PC-3 (cell line): Measurements from ENCODE around the gene ANKS1B.

Experiments
- EZH2 ChIP-seq: fragments of 300-600 bp; sonication (generic); IDR thresholded peaks from one replicate; pipeline ENCODE4 v1.6.1; 2017; ENCODE audit warnings: antibody characterized with exemption, mild to moderate bottlenecking, low read length; ENCODE audit not compliant: unreplicated experiment
- TF ChIP-seq, protein P1 (sequence below): fragments of 300-600 bp; sonication (generic); conservative IDR thresholded peaks from 2 replicates; pipeline ENCODE4 v1.5.1; 2017; ENCODE audit warnings: antibody characterized with exemption, low read depth, mild to moderate bottlenecking, low read length

DNA sequence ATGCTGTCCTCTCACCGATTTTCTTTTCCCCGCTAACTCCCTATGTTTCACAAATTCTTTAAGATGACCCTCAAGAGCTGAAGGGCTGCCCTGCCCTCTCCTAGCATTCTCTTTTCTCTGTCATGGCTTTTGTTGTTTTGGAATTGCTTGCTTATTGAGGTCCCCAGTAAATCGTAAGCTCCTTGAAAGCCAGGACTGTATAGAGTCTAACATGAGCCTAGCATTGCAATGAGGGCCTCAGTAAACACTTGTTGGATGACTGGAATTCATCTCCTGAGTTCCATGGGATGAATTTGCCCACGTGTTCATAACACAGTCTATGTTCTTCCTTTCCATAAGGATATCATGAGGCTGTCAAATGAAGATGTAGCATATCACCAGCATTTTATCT lies 1247.4 kb downstream of the ANKS1B start:
- TF ChIP-seq, protein P1, sequence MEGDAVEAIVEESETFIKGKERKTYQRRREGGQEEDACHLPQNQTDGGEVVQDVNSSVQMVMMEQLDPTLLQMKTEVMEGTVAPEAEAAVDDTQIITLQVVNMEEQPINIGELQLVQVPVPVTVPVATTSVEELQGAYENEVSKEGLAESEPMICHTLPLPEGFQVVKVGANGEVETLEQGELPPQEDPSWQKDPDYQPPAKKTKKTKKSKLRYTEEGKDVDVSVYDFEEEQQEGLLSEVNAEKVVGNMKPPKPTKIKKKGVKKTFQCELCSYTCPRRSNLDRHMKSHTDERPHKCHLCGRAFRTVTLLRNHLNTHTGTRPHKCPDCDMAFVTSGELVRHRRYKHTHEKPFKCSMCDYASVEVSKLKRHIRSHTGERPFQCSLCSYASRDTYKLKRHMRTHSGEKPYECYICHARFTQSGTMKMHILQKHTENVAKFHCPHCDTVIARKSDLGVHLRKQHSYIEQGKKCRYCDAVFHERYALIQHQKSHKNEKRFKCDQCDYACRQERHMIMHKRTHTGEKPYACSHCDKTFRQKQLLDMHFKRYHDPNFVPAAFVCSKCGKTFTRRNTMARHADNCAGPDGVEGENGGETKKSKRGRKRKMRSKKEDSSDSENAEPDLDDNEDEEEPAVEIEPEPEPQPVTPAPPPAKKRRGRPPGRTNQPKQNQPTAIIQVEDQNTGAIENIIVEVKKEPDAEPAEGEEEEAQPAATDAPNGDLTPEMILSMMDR: no peak
- no peak for TF ChIP-seq EZH2
